SKM-1 treated with dmso at 0.1 percent for 144 hours (cell line): Measurements from ENCODE around the gene ARHGEF33.
"Not testable (repeated sequence)": the region's sequence is repeated elsewhere in the genome, so short reads cannot be mapped to it uniquely, and the experiment has no call there.

Experiments used
- DNase-seq: peaks from one replicate; lab custom pipeline; 2025; ENCODE audit not compliant: unreplicated experiment; lab: John Stamatoyannopoulos, UW

Gene ARHGEF33

DNA sequence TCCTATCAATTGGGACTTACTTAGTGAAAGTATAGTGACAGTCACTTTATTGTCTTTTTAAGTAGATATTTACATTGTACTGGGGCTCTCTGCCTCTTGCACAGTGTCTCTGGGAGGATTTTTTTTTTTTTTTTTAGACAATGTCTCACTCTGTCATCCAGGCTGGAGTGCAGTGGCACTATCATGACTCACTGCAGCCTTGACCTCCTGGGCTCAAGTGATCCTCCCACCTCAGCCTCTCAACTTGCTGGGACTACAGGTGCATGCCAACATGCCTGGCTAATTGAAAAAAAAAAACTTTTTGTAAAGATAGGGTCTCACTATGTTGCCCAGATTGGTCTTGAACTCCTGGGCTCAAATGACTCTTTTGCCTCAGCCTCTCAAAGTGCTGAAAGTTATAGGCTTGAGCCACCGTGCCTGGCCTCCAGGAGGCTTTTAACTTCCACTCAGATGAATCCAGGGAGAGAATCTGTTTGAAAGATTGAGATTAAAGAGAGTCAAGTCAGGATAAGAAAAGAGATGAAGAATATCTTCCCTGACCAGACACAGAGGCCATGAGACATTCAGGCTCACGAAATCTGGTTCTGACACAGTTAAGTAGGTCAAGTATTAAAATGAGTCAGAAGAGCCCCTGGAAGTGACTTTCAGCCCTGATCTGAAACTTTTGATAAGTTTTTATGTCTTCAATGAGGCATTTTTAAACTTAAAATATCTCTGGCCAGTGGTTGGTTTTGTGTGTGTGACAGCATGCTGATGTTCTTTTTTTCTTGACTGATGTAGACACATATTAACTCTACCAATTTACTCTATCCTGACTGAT lies 18.3 kb downstream of the ARHGEF33 start:
- no peak for DNase-seq

DNA sequence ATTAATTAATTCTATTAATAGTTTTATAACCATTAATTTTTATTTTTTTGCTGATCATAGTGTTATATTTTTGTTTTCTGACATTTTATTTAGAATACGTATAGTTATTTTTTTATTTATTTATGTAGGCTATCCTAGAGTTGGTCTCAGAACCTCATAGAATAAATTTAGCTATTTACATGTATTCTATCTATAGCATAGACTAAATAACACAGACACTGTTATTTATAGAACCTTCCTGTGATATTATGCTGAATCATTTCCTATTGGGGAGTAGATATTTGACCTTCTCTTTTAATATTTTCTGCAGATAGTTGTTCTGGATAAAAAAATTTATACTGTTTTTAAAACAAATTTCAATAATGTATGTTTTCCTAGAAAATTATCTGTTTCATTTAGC lies 20.2 kb downstream of the ARHGEF33 start:
- DNase-seq = no peak

DNA sequence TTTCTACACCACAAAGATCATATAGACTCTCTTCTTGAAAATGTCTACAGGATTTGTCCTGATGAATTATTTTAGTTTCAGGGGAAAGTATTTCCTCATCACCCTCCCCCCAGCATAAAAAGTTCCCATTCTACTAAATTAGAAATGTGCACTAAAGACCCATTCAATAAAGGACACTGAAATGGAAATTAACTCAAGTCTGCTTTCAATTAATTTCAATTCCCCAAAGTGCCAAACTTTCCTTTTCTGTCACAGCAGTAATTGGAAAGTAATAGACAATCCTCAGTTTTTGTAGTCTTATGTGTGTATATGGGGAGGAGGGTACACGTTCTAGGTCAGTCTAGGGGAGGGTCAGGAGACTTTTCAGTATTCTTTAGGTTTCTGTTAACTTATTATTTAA lies 21.5 kb downstream of the ARHGEF33 start:
- DNase-seq = no peak

DNA sequence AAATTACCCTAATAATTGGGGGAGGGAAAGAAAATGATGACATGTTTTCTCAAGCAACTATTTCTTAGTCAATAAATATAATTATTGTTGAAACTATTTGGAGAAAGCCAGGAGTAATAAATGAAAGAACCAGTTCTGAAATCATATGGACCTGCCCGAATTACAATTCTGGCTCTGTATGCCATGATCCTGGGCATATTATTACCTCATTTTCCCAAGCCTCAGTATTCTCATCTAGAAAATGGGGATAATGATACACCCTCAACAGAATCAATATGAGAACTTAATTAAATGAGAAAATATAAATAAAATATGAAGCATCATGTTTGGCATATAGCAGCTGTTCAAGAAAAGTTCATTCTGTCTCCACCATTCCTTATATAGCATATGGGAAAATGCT lies 22.9 kb downstream of the ARHGEF33 start:
- no peak for DNase-seq

DNA sequence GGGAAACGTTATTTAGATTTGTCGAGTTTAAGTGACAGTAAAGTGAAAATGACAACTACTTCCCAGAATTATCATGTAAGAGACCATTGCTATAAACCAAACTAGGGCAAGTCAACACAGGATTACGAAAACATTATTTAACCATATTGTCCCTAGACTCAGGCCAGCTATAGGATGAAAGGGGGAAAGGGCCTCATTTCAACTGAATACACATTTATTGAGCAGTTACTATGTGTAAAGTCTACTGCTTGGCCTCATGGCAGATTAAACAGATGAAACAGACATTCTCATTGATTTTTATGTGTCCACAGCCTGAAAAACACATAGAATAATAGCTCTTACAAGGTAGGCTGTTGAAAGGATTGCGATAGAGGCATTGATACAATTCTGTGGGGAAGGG lies 32.7 kb downstream of the ARHGEF33 start:
- DNase-seq = no peak

DNA sequence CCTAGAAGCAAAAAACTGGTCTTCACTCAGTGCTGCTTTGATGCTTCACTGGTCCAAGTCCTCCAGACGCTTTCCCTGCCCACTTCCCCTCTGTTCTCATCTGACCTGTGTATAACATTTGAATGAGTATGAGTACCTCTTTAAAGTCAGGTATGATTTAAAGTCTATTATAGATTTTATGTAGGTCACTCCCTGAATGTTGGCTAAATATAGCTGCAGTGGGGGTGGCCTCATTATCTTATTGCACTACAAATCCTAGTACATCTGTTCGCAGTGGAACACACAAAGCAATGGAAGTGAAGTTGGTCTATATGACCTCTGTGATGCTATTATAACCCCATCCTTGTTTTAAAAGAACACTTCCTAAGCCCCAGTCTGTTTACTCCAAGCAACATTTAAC lies 33.2 kb downstream of the ARHGEF33 start:
- no peak for DNase-seq

DNA sequence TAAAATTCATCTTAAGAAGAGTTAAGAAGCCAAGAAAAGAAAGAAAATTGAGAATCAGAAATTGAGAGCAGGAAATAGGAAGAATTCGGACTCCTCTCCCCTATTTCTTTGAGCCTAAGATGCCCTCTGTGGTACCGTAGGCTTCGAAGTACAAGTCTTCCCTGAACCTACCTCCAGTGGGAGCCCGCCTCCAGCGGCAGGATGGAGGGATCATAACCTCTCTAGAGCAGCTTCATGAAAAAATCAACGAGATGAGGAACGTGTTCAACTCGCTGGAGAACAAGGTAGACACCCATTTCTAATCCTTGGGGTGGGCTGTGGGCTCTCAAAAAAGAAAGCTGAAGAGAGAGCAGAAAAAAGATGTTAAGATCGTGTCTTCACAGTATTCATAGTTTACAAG lies 36.3 kb downstream of the ARHGEF33 start:
- DNase-seq = no peak

DNA sequence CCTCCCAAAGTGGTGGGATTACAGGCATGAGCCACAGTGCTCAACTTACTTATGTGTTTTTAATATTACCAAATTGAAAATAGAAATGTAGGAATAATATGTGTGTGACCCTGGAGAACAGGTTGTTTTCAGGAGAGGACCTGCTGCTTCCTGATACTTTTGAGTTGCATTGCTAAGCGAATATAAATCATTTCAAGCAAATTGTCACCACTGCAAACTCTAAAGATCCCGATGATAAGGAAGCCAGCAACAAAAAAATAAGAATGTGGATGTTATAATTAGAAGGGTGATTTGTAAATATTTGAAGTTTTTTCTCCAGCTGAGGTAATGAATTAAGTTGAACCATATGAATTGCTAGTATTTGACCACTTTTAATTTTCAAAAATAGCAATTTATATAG lies 40.9 kb downstream of the ARHGEF33 start:
- no peak for DNase-seq

DNA sequence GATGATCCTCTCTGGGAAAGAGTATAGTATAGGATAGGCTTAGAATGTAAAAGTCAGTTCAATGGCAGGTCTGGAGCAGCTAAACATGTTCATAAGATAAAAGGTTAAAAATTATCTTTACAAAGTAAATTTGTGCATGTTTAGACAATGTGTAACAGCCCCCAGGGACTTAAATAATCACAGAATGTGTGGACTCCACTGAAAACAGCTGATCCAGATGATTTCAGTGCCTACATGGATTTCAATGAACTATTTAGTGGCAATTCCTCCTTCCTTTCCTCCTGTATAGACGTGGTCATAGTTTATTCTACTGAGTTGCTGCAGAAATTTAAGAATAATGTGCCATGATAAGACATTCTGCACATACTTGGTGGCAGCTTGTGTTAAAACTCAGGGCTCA lies 42.9 kb downstream of the ARHGEF33 start:
- DNase-seq = no peak

DNA sequence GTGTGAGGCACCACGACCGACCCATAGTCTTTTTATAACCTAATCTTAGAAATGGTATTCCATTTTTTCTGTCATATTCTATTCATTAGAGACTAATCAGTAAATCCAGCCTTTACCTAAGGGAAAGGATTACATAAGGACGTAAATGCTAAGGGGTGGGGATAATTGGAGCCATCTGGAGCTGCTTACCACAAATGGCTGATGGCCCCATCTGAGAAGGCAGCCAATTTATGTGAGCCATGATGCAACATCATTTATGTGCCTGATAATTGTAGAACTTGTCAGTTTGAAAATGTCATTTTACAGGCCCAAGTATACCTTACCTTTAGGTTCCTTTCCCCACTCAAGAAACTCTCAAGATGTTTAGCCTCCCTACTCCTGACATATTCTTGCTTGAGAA lies 44.0 kb downstream of the ARHGEF33 start:
- no peak for DNase-seq

DNA sequence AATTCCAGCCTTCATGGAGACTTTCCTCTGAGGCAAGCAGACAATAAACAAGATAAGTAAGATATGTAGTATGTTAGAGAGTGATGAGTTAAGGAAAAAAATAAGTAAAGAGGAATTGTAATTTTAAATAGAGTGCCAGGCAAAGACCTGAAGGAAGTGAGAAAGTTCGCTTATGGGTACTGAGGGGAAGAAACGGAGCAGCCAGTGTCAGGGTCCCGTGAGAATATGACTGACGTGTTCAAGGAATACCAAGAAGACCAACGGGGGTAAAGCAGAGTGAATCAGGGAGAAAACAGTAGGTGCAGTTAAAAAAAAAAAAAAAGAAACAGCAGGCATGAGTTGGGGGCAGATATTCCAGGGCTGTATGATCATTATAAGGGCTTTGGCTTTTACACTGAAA lies 45.1 kb downstream of the ARHGEF33 start:
- no peak for DNase-seq

DNA sequence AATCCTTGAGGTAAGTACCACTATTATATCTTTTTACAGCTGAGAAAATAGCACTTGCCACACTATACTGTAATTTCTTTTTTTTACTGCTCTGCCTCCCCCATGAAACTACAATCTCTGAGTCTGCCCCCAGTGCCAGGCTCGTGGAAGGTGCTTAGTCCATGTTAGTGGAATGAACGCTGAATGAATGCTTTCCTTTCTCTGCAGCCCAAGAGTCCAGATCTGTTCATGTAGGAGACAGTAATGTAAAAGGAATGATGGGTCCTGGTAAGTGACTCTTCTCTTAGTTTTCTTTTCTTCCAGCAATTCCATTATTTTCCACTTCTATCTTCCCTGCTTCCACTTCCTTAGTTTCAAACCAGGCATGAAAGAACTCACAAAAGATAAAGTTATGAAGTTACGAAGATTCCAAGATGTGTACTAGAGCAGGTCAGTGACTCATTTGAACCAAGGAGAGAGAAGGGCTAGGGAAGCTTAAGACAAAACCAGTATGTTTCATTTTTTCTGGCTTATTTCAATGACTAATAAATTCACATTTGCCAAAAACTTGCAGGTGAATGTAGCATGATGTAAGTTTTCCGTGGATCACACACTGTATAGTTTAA lies 46.0 kb downstream of the ARHGEF33 start:
- DNase-seq = no peak

DNA sequence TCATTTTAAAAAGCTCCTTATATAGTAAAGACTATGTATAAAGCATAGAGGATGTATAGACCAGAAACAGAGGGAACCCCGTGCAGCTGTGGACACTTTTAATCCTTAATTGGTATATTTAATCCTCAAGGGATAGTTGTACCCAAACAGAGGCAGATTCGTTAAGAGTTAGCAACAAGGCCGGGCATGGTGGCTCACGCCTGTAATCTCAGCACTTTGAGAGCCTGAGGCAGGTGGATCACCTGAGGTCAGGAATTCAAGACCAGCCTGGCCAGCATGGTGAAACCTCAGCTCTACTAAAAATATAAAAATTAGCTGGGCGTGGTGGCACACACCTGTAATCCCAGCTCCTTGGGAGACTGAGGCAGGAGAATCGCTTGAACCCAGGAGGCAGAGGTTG lies 46.8 kb downstream of the ARHGEF33 start:
- not testable (repeated sequence) for DNase-seq

DNA sequence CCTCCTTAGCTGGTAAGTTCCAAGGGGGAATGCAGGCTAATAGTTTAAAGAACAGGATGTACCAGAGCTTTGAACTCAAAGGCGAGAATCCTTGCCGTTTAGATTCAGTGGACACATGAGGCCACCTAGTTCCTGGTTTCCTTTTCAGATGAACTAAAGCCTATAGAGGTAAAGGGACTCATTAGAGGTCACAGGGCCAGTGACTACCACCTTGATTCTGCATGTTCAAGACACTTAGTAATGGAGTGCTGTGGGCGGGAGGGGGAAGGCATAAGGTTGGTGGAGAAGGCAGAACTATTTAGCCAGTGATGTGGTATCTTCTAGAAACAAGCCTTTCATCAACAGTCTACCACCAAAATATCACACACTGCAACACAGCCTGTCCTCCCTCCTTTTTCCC lies 47.9 kb downstream of the ARHGEF33 start:
- DNase-seq = no peak

DNA sequence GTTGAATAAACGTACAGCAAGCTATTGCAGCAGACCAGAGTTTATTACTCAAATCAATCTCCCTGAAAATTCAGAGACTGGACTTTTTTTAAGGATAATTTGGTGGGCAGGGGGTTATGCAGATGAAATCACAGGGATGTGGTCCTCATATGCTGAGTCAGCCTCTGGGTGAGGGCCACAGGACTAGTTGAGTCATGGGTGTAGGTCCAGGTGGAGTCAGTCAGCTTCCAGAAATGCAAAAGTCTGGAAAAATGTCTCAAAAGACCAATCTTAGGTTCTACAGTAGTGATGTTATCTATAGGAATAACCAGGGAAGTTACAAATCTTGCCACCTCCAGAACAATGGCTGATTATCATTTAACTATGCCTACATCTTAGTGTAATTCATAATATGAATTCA lies 51.1 kb downstream of the ARHGEF33 start:
- DNase-seq = no peak

DNA sequence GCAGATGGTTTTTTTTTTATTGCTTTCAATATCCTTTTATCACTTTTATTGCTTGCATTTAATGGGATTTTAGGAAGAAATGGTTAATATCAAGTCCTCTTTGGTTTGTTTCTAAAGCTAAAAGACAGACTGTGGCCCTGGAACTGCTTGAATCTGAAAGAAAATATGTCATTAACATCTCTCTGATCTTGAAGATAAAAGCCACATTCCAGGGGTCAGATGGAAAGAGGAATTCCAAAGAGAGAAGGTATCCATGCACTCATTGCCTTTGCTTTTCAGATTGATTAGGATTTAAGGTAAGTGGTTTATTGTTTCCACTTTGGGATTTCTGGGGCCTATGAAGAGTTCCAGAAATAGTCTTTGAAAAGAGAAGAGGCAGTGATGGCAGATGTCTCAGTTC lies 54.1 kb downstream of the ARHGEF33 start:
- DNase-seq = no peak

DNA sequence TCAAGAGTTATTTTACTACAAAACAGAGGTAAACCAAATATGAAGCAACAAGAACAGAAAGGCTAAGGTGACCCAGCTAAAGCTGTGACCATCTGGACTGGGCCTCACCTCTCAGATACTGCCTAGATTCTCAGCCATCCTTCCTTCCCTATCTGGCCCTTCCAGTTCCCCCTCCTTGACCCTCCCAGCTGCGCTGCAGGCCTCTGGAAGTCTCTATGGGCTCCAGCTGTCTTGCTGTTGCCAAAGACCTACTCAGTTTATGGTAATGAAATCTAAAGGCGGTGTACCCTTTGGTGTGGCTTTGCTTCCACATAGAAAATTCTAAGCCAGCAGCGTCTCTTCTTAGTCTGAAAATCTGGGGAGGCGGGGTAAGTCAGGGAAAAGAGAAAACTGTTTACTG lies 55.7 kb downstream of the ARHGEF33 start:
- no peak for DNase-seq

DNA sequence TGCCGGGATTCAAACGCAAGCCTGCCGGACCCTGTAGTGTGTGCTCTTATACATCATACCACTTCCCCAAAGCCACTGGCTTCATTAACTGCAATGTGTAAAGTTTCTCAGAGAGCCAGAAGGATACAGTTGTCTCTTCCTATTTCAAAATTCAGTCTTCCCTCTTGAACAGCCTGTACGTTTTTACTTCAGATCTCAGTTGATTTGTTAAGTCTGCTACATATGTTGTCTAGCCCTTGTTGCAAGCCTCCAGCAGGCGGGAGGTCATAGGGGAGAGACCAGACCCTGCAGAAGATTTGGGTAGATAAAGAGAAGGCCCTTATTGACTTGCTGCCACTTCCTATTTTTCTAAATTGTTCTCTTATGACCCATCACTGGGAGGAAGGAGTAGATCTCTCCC lies 56.2 kb downstream of the ARHGEF33 start:
- peak; percentile 91 for DNase-seq

DNA sequence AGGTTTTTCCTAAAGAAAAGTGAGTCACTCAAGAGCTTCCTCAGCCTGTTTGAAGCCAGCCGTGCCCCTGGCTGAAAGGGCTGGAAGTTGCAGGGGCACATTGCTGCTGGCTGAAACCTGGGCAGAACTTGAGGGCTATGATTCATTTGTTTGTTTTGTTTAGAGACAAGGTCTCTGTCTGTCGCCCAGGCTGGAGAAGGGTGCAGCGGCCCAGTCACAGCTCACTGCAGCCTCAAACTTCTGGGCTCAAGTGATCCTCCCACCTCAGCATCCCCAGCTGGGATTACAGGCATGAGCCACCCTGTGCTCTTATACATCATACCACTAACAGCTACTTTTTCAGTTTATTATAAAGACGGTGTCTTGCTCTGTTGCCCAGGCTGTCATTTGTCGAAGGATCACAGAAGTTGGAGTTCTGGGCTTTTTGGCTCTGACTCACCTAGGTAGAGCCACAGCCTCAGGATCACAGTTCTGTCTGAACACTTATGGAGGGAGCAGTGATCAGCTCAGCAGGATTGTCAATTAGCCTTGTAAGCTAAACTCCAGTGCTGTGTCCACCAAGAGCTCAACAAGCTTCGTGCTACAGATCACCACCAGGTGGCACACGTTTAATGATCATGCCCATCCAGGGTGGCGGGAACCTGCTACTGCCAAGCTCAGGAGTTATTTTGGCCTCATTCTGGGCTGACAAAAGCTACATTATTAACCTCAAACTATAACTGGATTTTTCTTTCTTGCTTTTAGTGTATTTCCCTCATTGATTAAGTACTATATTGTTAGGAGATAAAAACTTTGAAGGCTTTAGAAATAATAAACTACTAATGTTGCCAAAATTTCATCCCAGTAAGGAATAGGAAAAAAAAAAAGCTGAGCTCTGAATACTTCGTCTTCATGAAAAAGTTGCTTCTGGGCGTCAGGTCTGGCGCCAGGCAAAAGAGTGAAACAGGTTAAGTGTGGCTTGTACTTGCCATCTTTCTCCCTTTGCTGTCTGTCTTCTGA lies 57.9 kb downstream of the ARHGEF33 start:
- peak; percentile 83 for DNase-seq

DNA sequence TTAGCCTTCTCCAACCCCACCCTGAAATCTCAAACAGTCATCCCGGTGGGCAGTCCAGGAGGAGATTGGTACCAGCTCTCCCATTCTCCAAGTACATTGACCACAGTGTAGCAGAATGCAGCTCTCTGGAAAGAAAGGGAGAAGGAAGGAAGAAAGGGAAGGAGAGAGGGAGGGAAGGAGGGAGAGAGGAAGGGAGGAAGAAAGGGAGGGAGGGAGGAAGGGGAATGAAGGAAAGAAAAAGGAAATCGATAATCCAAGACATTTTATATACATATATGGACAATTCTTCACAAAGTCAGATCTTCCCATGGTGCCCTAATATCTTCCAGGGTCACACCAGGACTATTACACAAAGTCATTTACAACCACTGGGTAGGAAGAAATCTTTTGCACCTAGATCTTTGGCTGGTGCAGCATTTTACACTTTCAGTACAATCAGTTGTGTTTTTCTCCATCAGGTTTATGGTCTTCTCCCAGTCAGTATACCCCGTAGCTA lies 58.8 kb downstream of the ARHGEF33 start:
- no peak for DNase-seq

DNA sequence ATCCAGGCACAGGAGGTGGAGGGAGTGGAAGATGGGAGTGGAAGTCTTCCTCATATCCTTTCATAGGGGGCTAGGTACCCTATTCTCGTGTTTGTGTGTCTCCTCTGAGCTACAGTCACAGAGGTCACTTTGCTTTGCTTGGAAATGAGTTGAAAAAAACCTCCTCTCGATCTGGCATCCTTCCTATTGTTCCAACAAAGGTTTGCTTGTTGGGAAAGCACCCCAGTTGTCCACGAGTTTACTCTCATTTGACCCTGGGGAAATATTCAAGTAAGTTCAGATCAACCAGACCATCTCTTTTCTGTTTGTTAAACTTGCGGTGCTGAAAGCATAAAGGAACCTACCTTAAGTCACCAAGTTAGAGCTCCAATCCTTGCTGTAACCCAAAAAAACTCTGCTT lies 59.3 kb downstream of the ARHGEF33 start:
- no peak for DNase-seq
